H9 (cell line): ENCODE data around the gene SH2B2. TPM values are rescaled to one million over a fixed set of nuclear protein-coding genes. Genes with fewer than 3 reads are reported as not detected.

Experiments used
- DNase-seq: peaks from one replicate; pipeline ENCODE4 v3.0.0-alpha.2; 2017
- H2AFZ ChIP-seq: one replicate; pipeline ENCODE4 v1.6.1; 2013; ENCODE audit warnings: mild to moderate bottlenecking, low read length, control low read depth, moderate library complexity
- H2AK5ac ChIP-seq: 2 replicates; pipeline ENCODE4 v1.6.1; 2013; ENCODE audit warnings: low read length, control low read depth, mixed read lengths; ENCODE audit not compliant: insufficient read length
- H2BK120ac ChIP-seq: one replicate; pipeline ENCODE4 v1.6.1; 2013; ENCODE audit warnings: low read depth, mild to moderate bottlenecking, low read length, control low read depth, inconsistent platforms; ENCODE audit not compliant: poor library complexity, severe bottlenecking
- H2BK12ac ChIP-seq: 2 replicates; pipeline ENCODE4 v1.6.1; 2013; ENCODE audit warnings: low read length, control low read depth, mixed read lengths, low read depth; ENCODE audit not compliant: insufficient read length
- H2BK15ac ChIP-seq: 2 replicates; pipeline ENCODE4 v1.6.1; 2013; ENCODE audit warnings: low read depth, low read length, control low read depth
- H2BK20ac ChIP-seq: one replicate; pipeline ENCODE4 v1.6.1; 2013; ENCODE audit warnings: low read depth, mild to moderate bottlenecking, low read length, control low read depth, inconsistent platforms; ENCODE audit not compliant: poor library complexity, severe bottlenecking
- H2BK5ac ChIP-seq: 2 replicates; pipeline ENCODE4 v1.6.1; 2013; ENCODE audit warnings: low read length, control low read depth, mixed read lengths; ENCODE audit not compliant: insufficient read length
- H3K14ac ChIP-seq: 2 replicates; pipeline ENCODE4 v1.6.1; 2013; ENCODE audit warnings: low read length, control low read depth; ENCODE audit not compliant: insufficient read depth
- H3K18ac ChIP-seq: 2 replicates; pipeline ENCODE4 v1.6.1; 2013; ENCODE audit warnings: low read depth, mild to moderate bottlenecking, mixed read lengths, low read length, control low read depth; ENCODE audit not compliant: insufficient read length
- H3K23ac ChIP-seq: 2 replicates; pipeline ENCODE4 v1.6.1; 2013; ENCODE audit warnings: low read length, control low read depth, mixed read lengths, low read depth; ENCODE audit not compliant: insufficient read length
- H3K23me2 ChIP-seq: 2 replicates; pipeline ENCODE4 v1.6.1; 2013; ENCODE audit warnings: low read depth, mild to moderate bottlenecking, mixed read lengths, low read length, control low read depth; ENCODE audit not compliant: insufficient read length, poor library complexity, severe bottlenecking
- H3K27ac ChIP-seq: 2 replicates; pipeline ENCODE4 v1.5.1; 2013; ENCODE audit warnings: low read length, control low read depth, mixed read lengths, low read depth; ENCODE audit not compliant: insufficient read length
- H3K27me3 ChIP-seq: 2 replicates; pipeline ENCODE4 v1.6.1; 2013; ENCODE audit warnings: low read length, control low read depth, inconsistent platforms; ENCODE audit not compliant: insufficient read depth
- H3K4ac ChIP-seq: 2 replicates; pipeline ENCODE4 v1.6.1; 2013; ENCODE audit warnings: low read depth, mild to moderate bottlenecking, control low read depth, inconsistent platforms, low read length, moderate library complexity
- H3K4me1 ChIP-seq: 2 replicates; pipeline ENCODE4 v1.6.1; 2013; ENCODE audit warnings: low read length, control low read depth, inconsistent platforms; ENCODE audit not compliant: insufficient read depth
- H3K4me2 ChIP-seq: 2 replicates; pipeline ENCODE4 v1.6.1; 2013; ENCODE audit warnings: low read length, control low read depth, mixed read lengths; ENCODE audit not compliant: insufficient read length, insufficient read depth
- H3K56ac ChIP-seq: 2 replicates; pipeline ENCODE4 v1.6.1; 2013; ENCODE audit warnings: low read depth, mild to moderate bottlenecking, mixed read lengths, low read length, control low read depth; ENCODE audit not compliant: insufficient read length
- H3K79me1 ChIP-seq: 2 replicates; pipeline ENCODE4 v1.6.1; 2013; ENCODE audit warnings: low read depth, mild to moderate bottlenecking, moderate library complexity, low read length, control low read depth, inconsistent platforms; ENCODE audit not compliant: insufficient read depth, poor library complexity, severe bottlenecking
- H3K79me2 ChIP-seq: 2 replicates; pipeline ENCODE4 v1.6.1; 2013; ENCODE audit warnings: low read length, control low read depth, inconsistent platforms; ENCODE audit not compliant: insufficient read depth
- H3K9ac ChIP-seq: 2 replicates; pipeline ENCODE4 v1.6.1; 2013; ENCODE audit warnings: low read length, control low read depth, mixed read lengths; ENCODE audit not compliant: insufficient read length; ENCODE audit errors: extremely low read depth
- H3K9me3 ChIP-seq: one replicate; pipeline ENCODE4 v1.6.1; 2013; ENCODE audit warnings: low read depth, low read length, inconsistent platforms; ENCODE audit not compliant: control insufficient read depth
- H3T11ph ChIP-seq: one replicate; pipeline ENCODE4 v1.6.1; 2013; ENCODE audit warnings: mild to moderate bottlenecking, low read length, control low read depth, inconsistent platforms
- H4K20me1 ChIP-seq: one replicate; pipeline ENCODE4 v1.6.1; 2013; ENCODE audit not compliant: control insufficient read depth, insufficient read length, insufficient read depth
- H4K5ac ChIP-seq: 2 replicates; pipeline ENCODE4 v1.6.1; 2013; ENCODE audit warnings: low read depth, mild to moderate bottlenecking, mixed read lengths, low read length, control low read depth; ENCODE audit not compliant: insufficient read length
- H4K8ac ChIP-seq: replicated peaks from 2 replicates; pipeline ENCODE4 v1.6.1; 2013; ENCODE audit warnings: low read length, control low read depth, mixed read lengths, low read depth; ENCODE audit not compliant: insufficient read length
- H4K91ac ChIP-seq: 2 replicates; pipeline ENCODE4 v1.6.1; 2013; ENCODE audit warnings: low read depth, mild to moderate bottlenecking, moderate library complexity, mixed read lengths, low read length, control low read depth; ENCODE audit not compliant: insufficient read length
- H3K27ac Mint-ChIP-seq, 3 experiments: 2 replicates in 2 of 3; 3 replicates in 1 of 3; pipeline ENCODE4 v1.8.0; 2020 to 2021; ENCODE audit warnings: mixed read lengths in 3 of 3, mild to moderate bottlenecking in 1 of 3, moderate library complexity in 1 of 3
- H3K27me3 Mint-ChIP-seq: 2 replicates; pipeline ENCODE4 v1.8.0; 2021; ENCODE audit warnings: low read depth, mild to moderate bottlenecking, moderate library complexity, mixed read lengths
- H3K36me3 Mint-ChIP-seq, 3 experiments: 2 replicates in 2 of 3; 3 replicates in 1 of 3; pipeline ENCODE4 v1.8.0; 2020 to 2021; ENCODE audit warnings: low read depth in 3 of 3, mixed read lengths in 3 of 3; ENCODE audit not compliant: insufficient read depth in 1 of 3
- H3K4me1 Mint-ChIP-seq, 2 experiments: 2 replicates each; pipeline ENCODE4 v1.8.0; 2020; ENCODE audit warnings: mixed read lengths in 2 of 2
- H3K4me3 Mint-ChIP-seq, 2 experiments: 2 replicates in 1 of 2; 3 replicates in 1 of 2; pipeline ENCODE4 v1.8.0; 2020 to 2021; ENCODE audit warnings: mild to moderate bottlenecking in 2 of 2, mixed read lengths in 2 of 2, moderate library complexity in 1 of 2
- H3K9me3 Mint-ChIP-seq, 2 experiments: 2 replicates in 1 of 2; 3 replicates in 1 of 2; pipeline ENCODE4 v1.8.0; 2020; ENCODE audit warnings: mild to moderate bottlenecking in 2 of 2, mixed read lengths in 2 of 2, moderate library complexity in 1 of 2
- CTCF ChIP-seq: fragments of 200-600 bp; sonication (generic); conservative IDR thresholded peaks from 3 replicates; pipeline ENCODE4 v1.8.0; 2021; ENCODE audit warnings: antibody characterized with exemption, mild to moderate bottlenecking
- WGBS: extraction: QIAGEN DNeasy Blood & Tissue Kit; methylation state at CpG from one replicate; pipeline ENCODE4 v1.1.7; 2013; ENCODE audit warnings: missing lambda C conversion rate, low lambda C conversion rate, mixed read lengths; ENCODE audit not compliant: insufficient read length; ENCODE audit errors: extremely low coverage; 5-methylcytosine and 5-hydroxymethylcytosine counted together
- total RNA-seq: library from RNA; stranded (reverse); gene quantifications from 2 replicates; pipeline ENCODE4 v1.2.1, GENCODE V29; 2021

The SH2B2 gene
- total RNA-seq, 1 experiment from 2014 or later: 10.4 TPM

- H2BK5ac ChIP-seq: no peak overlapping the region
- no peak overlapping the region for H3K4me2 ChIP-seq
- no peaks in the 10 kb centered on the region for H3K27me3 ChIP-seq
- H3K4me1 ChIP-seq: no peaks in the 10 kb centered on the region
- TF ChIP-seq CTCF: no peak
- no peak overlapping the region for H3K56ac ChIP-seq
- WGBS: no CpG with 5 or more reads among the region's 9 CpGs
- Mint-ChIP-seq H3K9me3 (no peaks in the 10 kb centered on the region), H3K4me3 (no peak overlapping the region), H3K36me3 (no peaks in the 10 kb centered on the region), H3K4me1 (peaks cover 0 to 8% of the 10 kb centered on the region in 2 experiments; a peak in 1 of 4 replicates), H3K27me3 (peaks cover 1% of the 10 kb centered on the region; the same call in 1 of the 2 replicates), H3K27ac (no peak overlapping the region; a peak in 1 of 7 replicates)
- H3K9me3 ChIP-seq: no peaks in the 10 kb centered on the region
- H3K79me2 ChIP-seq: no peaks in the 10 kb centered on the region
- no peak overlapping the region for H2BK15ac ChIP-seq
- no peak overlapping the region for H2BK12ac ChIP-seq
- H3K4ac ChIP-seq: no peak overlapping the region
- no peak overlapping the region for H3K14ac ChIP-seq
- no peak overlapping the region for H3K18ac ChIP-seq
- no peak overlapping the region for H4K8ac ChIP-seq
- no peak overlapping the region for H2AK5ac ChIP-seq
- H4K20me1 ChIP-seq: no peaks in the 10 kb centered on the region
- no peak overlapping the region for H4K91ac ChIP-seq
- no peak overlapping the region for H3K23ac ChIP-seq
- no peak overlapping the region for H4K5ac ChIP-seq
- no peak overlapping the region for H2BK120ac ChIP-seq
- no peak overlapping the region for H2BK20ac ChIP-seq
- H3K79me1 ChIP-seq: no peaks in the 10 kb centered on the region
- DNase-seq: no peak
- H3K27ac ChIP-seq: no peak overlapping the region
- no peaks in the 10 kb centered on the region for H3K23me2 ChIP-seq
- H3T11ph ChIP-seq: no peak overlapping the region
- no peak overlapping the region for H2AFZ ChIP-seq
- no peak overlapping the region for H3K9ac ChIP-seq
Observed at GRCh38 chr7:102261451-102261850, 25.2 kb upstream of the SH2B2 start.
